Myocyte (in vitro differentiated cells): ENCODE measurements around the gene CEP128. TPM values are rescaled to one million over a fixed set of nuclear protein-coding genes. Genes with fewer than 3 reads are reported as not detected.
"Not testable (repeated sequence)": the region's sequence is repeated elsewhere in the genome, so short reads cannot be mapped to it uniquely, and the experiment has no call there.

Experiments used
- DNase-seq: peaks from one replicate; pipeline ENCODE4 v3.0.0-alpha.2; 2012; ENCODE audit warnings: low read depth
- total RNA-seq: library from RNA; depleted of rRNA; stranded (reverse); fragments of >200 nt; gene quantifications from 2 replicates; pipeline ENCODE4 v1.2.3, GENCODE V29; 2014

CEP128 gene
- total RNA-seq, 1 donor from 2014 or later: 2.4 TPM

- DNase-seq: peak; percentile 87
These were observed 13.3 kb upstream of the CEP128 start for GRCh38 chr14:80954687-80955299.

- not testable (repeated sequence) for DNase-seq
These were observed 11.7 kb upstream of the CEP128 start for GRCh38 chr14:80953211-80953610.

- no peak for DNase-seq
These were observed 10.0 kb upstream of the CEP128 start for GRCh38 chr14:80951491-80951890.

GRCh38 chr14:80948291-80948690 is 6.8 kb upstream of the CEP128 start:
- no peak for DNase-seq

GRCh38 chr14:80946797-80947196 is 5.3 kb upstream of the CEP128 start:
- no peak for DNase-seq

GRCh38 chr14:80946187-80946586 is 4.6 kb upstream of the CEP128 start:
- DNase-seq: no peak

- DNase-seq: no peak
These were observed 3.5 kb upstream of the CEP128 start for GRCh38 chr14:80944861-80945617.

GRCh38 chr14:80942191-80942600 is 658 bp upstream of the CEP128 start:
- no peak for DNase-seq

GRCh38 chr14:80940146-80940545 is 1.4 kb downstream of the CEP128 start:
- DNase-seq: no peak

GRCh38 chr14:80933686-80934085 is 7.9 kb downstream of the CEP128 start:
- DNase-seq: no peak

GRCh38 chr14:80933282-80933681 is 8.3 kb downstream of the CEP128 start:
- DNase-seq: peak; percentile 21

GRCh38 chr14:80930836-80931389 is 10.6 kb downstream of the CEP128 start:
- DNase-seq: peak; percentile 91

- DNase-seq: no peak
These were observed 11.4 kb downstream of the CEP128 start for GRCh38 chr14:80930095-80930494.

GRCh38 chr14:80927083-80927989 is 14.2 kb downstream of the CEP128 start:
- DNase-seq: peak; percentile 77

- DNase-seq: peak; percentile 94
These were observed 15.0 kb downstream of the CEP128 start for GRCh38 chr14:80926397-80927082.

- DNase-seq: no peak
These were observed 17.0 kb downstream of the CEP128 start for GRCh38 chr14:80924365-80925103.

GRCh38 chr14:80923368-80923767 is 18.2 kb downstream of the CEP128 start:
- DNase-seq: no peak

GRCh38 chr14:80919622-80920021 is 21.9 kb downstream of the CEP128 start:
- no peak for DNase-seq

GRCh38 chr14:80912013-80912412 is 29.5 kb downstream of the CEP128 start:
- not testable (repeated sequence) for DNase-seq

GRCh38 chr14:80906946-80907345 is 34.6 kb downstream of the CEP128 start:
- DNase-seq: peak; percentile 42
